Measurements from ENCODE around the gene UGT1A4.
"Not testable (repeated sequence)": the region's sequence is repeated elsewhere in the genome, so short reads cannot be mapped to it uniquely, and the experiment has no call there.

UGT1A4 gene

DNA sequence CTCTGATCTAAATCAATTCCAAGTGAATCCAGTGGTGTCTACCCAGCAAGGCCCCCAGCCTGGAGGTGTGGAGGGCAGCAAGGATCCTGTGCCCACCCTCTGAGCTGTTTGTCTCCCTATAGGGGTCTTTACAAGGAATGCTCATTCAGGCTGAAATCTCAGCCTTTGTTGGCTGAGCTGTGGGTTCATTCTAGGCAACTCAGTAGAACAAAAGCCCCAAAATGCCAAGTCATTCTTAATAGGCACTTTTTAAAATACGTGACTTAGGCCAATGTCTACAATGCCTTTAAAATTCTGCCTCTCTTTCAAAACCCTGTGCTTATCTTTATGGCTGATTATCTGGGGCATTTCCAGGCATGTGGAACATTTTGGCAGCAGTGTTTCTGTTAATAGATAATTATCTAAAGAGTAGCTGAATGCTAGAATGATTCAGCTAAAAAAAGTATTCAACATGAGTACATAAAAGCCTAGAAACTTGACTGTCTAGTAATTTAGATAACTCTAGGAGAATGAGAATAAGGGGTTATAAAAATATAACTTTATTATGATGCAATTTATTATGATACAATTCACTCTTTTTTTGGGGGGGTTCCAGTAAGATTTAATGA, 18.4 kb upstream of the UGT1A4 start:
- no peak for DNase-seq

DNA sequence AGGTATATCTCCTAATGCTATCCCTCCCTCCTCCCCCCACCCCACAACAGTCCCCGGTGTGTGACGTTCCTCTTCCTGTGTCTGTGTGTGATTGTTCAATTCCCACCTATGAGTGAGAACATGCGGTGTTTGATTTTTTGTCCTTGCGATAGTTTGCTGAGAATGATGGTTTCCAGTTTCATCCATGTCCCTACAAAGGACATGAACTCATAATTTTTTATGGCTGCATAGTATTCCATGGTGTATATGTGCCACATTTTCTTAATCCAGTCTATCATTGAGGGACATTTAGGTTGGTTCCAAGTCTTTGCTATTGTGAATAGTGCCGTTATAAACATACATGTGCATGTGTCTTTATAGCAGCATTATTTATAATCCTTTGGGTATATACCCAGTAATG, 17.7 kb upstream of the UGT1A4 start:
- not testable (repeated sequence) for DNase-seq

DNA sequence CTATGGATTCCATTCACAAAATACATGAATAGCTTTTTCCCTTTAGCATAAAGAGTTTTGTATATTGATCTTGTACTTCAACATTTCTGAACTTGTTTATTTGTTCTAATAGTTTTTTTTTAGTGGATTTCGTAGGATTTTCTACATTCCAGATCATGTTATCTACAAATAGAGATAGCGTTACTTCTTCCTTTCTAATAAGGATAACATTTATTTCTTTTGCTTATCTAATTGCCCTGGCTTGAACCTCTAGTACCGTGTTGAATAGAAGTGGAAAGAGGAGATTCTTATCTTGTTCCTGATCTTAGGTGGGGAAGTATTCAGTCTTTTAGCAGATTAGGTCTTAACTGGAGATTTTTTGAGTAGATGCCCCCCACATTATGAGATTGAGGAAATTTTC, 16.3 kb upstream of the UGT1A4 start:
- no peak for DNase-seq

DNA sequence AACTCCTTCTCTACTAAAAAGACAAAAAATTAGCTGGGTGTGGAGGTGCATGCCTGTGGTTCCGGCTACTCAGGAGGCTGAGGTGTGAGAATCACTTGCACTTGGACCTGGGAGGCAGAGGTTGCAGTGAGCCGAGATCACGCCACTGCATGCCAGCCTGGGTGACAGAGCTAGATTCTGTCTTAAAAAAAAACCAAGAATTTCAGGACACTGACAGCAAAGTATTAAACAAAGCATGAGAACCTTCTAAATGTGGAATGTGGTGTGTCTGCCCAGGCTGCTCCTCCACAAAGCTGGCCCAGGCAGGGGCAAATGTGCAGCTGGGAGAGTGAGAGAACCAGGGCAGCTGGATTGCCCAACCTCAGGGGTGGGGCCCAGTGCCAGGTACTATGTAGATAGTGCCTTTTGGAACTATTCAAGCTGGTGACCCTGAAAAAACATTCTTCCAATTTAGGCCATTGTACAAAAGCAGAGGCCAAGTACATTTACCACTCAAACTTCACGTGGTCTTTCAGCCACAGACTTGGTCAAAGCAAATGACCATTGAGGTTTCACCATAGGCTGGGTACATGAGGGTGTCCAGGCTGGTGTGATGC, 12.5 kb upstream of the UGT1A4 start:
- no peak for DNase-seq

DNA sequence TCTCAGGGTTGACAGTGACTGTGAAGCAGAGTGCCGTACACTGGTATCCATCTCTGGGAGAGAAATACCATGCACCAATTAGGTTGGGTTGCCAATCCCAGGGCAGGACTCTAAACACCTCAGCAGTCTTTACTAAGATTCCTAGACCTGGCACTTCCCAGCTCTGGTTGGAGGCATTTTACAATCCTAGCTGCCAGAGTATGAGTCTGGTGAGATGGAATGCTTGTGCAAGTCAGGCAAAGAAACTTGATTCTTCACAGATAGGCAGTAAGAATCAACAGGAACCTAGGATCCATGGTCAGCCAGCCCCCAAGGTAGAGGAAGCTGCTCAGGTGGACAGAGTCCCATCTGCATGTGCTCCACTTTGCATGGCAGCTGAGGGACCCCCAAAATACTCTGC, 11.8 kb upstream of the UGT1A4 start:
- no peak for DNase-seq

DNA sequence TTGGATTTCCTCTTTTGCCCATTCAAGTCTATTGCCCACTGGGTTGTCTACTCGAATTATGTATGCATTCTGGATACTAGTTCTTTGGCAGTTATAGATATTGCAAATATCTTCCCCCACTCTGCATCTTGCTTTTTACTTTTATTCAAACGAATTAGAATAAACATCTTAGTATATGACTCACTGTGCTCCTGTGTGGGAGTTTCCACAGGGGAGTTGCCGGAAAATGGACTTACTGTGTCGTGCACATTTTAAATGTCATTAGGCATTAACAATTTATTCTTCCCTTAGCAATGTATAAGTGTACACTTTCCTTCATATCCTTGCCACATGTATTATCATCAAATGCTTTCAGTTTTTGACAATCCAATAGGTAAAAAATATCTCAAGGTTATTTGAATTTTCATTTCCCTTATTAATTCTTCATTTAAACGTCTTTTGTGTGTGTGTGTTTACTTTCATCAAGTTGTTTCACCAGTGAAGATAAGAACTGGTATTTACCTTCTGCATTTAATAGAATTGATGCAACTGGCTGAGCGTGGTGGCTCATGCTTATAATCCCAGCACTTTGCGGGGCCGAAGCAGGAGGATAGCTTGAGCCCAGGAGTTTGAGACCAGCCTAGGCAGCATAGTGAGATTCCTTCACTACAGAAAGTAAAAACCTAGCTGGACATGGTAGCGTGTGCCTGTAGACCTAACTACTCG, 10.4 kb upstream of the UGT1A4 start:
- DNase-seq = no peak

DNA sequence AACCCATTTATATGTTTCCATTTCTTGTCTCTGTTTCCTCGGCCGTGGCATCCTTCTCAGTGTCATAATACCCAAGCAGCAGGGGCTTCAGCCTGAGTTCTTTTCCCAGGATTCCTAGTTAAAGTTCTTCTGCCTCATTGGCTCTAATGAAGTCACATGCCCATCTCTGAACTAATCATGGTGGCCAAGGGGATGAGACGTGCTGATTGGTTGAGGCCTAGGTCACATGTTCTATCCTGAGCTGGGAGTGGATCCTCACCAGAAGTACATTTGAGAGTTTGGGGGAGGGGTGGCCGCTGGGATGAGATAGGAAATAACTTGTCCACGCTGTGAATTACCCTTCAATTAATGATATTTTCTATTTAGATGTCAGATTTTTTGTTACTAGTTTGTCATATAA, 9.6 kb upstream of the UGT1A4 start:
- no peak for DNase-seq

DNA sequence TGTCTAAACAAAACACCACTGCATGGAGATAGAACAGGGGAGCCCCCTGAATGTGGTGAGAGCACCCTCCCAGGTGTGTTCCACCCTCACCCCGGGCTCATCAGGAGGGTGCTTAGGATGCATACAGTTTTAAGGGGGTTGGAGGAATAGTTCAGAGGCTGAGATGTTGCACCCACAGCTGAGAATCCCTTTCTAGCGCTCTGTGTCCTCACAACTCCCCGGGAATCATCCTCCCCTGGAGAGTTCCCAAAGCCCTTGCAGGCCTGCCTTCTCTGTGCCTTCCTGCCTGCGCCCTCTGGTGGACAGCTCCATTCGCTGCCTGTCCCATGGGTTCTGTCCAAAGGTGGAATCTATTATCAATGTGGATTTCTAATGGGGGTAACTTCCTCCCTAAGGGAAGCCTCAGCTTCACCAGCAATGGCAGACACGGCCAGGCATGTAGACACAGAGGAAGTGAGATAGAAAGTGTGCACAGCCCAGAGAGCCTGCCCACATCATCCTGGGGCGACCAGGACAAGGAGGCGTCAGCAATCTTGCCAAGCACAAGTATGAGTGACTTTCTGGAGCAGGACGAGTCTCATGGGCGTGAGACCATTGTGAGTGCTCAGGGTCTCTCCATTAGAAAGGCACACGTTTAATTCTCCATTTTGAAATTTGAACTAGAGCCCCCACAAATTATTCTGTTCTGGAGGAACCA, 7.1 kb upstream of the UGT1A4 start:
- DNase-seq = peak; percentile 24 to 56 (median 28)

DNA sequence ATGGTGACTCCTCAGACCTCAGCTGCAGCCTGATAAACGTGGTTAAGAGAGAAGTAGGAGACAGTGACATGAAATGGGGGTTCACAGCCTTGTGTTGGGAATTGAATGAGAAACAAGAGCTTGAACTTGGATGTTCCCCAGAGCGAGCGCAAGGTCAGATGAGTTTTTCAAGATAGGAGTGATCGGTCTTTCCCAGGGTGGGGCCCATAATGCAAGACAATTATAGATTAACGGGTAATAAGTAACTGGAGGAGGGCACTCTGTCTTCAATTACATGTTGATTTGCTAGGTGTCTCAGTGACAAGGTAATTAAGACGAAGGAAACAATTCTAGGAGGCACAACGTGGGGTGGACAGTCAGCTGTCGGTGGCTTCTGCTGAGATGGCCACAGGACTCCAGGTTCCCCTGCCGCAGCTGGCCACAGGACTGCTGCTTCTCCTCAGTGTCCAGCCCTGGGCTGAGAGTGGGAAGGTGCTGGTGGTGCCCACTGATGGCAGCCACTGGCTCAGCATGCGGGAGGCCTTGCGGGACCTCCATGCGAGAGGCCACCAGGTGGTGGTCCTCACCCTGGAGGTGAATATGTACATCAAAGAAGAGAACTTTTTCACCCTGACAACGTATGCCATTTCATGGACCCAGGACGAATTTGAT, 5.8 kb upstream of the UGT1A4 start, which contains the start of gene UGT1A5:
Gene UGT1A5 (plus strand): TSS at position 297 of the 651 bp plus-strand sequence. CDS start 85 bp downstream, at position 382.
- no peak for DNase-seq

DNA sequence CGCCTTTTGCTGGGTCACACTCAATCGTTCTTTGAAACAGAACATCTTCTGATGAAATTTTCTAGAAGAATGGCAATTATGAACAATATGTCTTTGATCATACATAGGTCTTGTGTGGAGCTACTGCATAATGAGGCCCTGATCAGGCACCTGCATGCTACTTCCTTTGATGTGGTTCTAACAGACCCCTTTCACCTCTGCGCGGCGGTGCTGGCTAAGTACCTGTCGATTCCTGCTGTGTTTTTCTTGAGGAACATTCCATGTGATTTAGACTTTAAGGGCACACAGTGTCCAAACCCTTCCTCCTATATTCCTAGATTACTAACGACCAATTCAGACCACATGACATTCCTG, 5.3 kb upstream of the UGT1A4 start:
- no peak for DNase-seq

DNA sequence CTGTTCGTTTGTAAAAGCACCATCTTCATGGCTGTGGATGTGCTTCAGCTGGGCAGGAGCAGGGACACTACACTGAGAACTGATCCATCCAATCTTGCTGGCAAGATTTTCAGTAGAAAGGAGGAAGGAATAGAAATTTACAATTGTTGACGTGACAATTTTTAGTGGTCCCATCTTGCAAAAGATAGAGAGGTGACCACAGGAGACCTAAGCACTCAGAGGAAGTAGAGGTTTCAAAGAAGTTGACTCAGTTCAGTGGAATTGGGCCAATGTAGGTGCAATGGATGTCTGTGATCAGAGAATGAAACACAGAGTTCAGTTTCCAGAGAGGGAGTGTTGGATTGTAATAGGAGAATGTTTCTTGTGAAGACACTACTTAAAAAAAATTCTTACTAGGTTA, 4.4 kb upstream of the UGT1A4 start:
- DNase-seq = no peak

DNA sequence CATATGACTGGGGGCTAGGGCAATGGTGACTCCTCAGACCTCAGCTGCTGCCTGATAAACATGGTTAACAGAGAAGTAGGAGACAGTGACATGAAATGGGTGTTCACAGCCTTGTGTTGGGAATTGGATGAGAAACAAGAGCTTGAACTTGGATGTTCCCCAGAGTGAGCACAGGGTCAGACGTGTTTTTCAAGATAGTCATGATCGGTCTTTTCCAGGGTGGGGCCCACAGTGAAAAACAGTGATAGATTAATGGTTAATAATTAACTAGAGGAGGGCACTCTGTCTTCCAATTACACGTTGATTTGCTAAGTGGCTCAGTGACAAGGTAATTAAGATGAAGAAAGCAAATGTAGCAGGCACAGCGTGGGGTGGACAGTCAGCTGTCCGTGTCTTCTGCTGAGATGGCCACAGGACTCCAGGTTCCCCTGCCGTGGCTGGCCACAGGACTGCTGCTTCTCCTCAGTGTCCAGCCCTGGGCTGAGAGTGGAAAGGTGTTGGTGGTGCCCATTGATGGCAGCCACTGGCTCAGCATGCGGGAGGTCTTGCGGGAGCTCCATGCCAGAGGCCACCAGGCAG, 10.3 kb downstream of the UGT1A4 start, which contains the start of gene UGT1A3:
Gene UGT1A3 (plus strand): TSS at position 320 of the 579 bp plus-strand sequence. CDS start 85 bp downstream, at position 405.
- no peak for DNase-seq

DNA sequence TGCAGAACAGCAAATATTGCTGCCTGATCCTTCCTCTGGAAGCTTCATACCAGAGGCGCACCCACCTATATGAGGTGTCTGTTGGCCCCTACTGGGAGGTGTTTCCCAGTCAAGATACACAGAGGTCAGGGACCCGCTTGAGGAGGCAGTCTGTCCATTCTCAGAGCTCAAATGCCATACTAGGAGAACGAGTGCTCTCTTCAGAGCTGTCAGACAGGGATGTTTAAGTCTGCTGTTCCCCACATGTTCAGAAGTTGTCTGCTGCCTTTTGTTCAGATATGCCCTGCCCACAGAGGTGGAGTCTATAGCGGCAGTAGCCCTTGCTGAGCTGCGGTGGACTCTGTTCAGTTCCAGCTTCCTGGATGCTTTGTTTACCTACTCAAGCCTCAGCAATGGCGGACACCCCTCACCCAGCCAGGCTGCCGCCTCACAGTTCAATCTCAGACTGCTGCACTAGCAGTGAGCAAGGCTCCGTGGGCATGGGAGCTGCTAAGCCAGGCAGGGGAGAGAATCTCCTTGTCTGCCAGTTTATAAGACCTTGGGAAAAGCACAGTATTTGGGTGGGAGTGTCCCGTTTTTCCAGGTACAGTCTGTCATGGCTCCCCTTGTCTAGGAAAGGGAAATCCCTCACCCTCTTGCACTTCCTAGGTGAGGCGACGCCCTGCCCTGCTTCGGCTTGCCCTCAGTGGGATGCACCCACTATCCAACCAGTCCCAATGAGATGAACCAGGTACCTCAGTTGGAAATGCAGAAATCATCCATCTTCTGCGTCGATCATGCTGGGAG, 18.5 kb downstream of the UGT1A4 start:
- DNase-seq = not testable (repeated sequence)

DNA sequence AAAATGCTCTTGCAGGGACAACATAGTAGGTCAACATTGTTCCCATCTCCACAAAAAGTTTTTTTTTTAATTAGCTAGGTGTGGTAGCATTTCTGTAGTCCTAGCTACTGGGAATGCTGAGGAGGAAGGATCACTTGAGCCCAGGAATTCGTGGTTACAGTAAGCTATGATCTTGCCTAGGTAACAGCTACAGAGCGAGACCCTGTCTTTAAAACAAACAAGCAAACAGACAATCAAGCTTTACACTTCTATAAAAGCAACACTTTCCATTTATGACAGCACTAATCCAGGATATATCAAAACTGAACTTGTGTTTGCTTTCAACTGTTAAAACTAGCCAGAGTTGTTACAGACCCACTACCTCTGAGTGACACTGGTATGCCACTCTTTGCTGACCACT, 22.3 kb downstream of the UGT1A4 start:
- DNase-seq = no peak

DNA sequence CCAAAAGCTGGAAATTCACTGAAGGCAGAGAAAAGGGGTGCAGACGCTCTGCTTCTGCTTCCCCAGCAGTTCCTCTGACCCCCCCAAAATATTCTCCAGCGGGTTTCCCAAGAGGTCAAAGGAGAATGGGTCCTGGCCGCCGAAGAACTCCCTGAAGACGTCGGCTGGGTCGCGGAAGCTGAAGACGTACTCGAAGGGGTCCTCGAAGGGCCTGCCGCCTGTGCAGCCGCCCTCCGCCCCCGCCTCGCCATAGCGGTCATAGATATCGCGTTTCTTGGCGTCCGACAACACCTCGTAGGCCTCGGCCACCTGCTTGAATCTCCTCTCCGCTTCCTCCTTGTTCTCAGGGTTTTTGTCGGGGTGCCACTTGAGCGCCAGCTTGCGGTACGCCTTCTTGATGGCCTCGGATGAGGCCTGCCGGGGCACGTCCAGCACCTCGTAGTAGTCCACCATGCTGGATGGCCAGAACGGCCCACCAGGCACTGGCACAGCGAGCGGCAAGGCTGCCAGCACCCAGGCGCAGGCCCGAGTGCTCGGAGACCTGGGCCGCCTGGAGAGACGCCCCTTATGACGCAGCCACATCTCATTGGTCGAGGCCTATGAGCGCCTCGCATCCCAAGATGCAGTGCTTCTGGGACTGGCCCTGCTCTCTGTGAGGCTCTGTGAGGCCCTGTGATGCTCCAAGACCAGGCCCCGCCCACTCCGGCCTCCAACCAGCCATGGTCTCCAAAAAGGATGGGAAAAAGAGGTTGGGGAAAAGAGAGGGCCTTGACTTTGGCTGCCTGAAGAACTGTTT, 25.1 kb downstream of the UGT1A4 start:
- DNase-seq = no peak

DNA sequence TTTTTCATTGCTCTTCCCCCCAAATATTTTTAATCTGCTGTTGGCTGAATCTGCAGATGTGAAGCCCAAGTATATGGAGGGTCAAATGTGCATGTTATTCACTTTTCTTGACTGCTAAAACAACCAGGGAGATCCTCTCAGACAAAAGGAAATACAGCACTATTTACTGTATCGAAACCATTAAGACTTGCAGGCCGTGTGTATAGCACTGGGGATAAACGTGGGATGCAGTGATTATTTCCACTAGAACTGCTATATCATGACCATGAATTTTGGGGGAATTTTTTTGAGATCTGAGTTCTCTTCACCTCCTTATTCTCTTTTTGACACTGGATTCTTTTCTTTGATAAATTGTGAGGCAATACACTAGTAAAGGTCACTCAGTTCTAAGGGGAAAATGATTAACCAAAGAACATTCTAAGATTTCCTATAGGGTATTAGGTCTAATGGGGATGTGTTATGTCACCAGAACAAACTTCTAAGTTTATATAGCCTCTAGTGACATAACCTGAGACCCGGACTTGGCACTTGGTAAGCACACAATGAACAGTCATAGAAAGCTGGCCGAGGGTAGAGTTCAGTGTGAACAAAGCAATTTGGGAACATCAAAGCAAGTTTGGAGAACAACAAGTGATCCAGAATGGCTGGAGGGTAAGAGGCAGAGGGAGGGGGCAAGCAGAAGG, 26.7 kb downstream of the UGT1A4 start:
- DNase-seq = no peak

DNA sequence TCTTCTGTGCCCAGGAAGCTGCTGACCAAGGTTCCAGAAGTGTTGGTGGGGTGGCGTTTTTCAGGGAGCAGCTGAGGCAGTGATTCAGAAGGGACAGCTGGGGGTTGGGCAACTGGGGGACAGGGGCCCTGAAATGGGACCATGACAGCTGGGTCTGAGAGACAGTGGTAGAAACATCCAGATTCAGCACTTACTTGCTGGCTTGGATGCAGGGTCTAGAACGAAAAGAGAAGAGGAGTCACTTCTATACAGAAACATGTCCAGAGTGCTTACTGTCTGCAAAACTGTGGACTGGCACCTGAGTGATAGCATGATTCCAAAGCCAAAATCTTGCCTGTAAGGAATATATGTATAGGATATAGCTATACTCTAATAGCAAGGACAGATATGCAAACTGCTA, 27.3 kb downstream of the UGT1A4 start:
- DNase-seq = not testable (repeated sequence)

DNA sequence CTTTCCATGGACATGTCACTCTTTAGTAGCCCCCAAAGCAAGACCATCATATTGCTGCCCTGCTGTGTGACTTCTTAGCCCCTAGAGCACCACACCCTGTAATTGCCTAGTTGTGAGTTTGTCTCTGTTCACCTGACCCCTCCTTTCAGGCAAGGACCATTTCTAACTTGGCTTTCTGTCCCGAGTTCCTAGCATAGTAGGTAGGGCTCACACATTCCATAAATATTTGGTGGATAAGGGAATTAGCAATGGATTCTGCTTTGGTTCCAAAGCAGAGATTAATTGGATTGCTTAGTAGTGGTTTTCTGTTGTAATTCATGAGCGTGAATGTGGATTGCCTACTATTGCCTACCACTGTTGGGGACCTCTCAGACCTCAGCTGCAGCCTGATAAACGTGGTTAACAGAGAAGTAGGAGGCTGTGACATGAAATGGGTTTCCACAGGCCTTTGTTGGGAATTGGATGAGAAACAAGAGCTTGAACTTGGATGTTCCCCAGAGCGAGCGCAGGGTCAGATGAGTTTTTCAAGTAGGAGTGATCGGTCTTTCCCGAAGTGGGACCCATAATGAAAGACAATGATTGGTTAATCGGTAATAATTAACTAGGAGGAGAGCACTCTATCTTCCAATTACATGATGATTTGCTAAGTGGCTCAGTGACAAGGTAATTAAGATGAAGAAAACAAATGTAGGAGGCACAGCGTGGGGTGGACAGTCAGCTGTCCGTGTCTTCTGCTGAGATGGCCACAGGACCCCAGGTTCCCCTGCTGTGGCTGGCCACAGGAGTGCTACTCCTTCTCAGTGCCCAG, 28.1 kb downstream of the UGT1A4 start:
- DNase-seq = no peak

DNA sequence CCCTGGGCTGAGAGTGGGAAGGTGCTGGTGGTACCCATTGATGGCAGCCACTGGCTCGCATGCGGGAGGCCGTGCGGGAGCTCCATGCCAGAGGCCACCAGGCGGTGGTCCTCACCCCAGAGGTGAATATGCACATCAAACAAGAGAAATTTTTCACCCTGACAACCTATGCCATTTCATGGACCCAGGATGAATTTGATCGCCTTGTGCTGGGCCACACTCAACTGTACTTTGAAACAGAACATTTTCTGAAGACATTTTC, 28.7 kb downstream of the UGT1A4 start:
- DNase-seq = no peak

DNA sequence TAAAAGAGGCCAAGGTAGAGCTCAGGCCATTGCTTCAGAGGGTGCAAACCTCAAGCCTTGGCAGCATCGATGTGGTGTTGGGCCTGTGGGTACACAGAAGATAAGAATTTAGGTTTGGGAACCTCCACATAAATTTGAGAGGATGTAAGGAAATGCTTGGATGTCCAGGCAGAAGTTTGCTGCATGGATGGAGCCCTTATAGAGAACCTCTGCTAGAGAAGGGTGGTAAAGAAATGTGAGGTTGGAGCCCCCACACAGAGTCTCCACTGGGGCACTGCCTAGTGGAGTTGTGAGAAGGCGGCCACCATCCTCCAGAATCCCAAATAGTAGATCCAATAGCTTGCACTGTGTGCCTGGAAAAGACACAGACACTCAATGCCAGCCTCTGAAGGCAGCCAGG, 32.2 kb downstream of the UGT1A4 start:
- not testable (repeated sequence) for DNase-seq
